Measurements from ENCODE around the gene PZP.
A peak's percentile ranks its signal among the peaks of the same experiment; 100 is the strongest.

Gene PZP

DNA sequence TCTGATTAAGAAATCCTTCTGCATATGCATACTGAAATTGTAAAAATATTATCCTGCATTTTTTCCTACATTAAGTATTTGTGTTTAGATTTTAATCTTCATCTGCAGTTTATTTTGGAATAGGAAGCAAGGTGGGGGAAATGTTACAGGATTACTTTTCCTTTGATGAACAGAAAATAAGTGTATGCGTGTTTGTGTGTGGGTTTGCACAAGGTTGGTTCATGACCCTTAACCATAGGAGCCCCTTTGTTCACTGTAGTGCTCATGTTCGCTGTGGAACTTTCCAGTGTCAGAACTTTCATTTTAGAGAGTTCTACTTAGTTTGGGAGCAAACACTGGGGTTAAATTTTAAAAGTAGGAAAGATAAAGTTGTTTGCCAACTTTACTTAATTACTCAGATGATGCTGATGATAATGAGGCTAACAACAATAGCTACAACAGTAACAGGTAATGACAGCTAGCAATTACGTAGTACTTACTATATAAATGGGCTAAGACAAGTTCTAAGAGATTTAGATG is 86.0 kb downstream of the PZP start:
- DNase-seq (ENCODE audit: low read depth): no peak
- H3K4me3 ChIP-seq (ENCODE audit: low read depth, low read length): no peak overlapping the region
- no peak for TF ChIP-seq CTCF (IDR thresholded peaks at IDR 0.05; ENCODE audit: low read depth, low read length, missing control alignments)
- in situ Hi-C loops (cut with HindIII; ENCODE audit: low sequenced_read_pairs): no loop called here

GRCh38 chr12:9120487-9121184 is 87.6 kb downstream of the PZP start:
- no peak overlapping the region for H3K4me3 ChIP-seq (ENCODE audit: low read depth, low read length)
- TF ChIP-seq CTCF (IDR thresholded peaks at IDR 0.05; ENCODE audit: low read depth, low read length, missing control alignments): no peak
- in situ Hi-C loops (cut with HindIII; ENCODE audit: low sequenced_read_pairs): no loop called here
- no peak for DNase-seq (ENCODE audit: low read depth)

DNA sequence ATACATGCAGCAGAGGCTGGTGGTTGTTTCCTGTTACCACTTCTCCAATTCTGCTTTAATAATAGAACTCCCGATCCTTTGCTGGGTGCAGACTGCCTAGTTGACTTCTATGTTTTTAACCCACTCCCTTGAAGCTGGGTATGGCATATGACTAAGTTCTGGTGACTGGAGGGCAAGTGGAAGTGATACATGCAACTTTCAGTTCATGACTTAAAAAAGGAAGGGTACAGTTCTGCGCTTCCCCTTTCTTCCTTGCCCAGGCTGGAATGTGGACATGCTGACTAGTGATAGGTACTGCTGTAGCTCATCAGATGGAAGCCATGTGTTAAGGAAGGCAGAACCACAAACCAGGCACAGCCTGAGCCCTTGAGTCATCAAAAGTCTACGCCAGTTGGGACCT is 90.0 kb downstream of the PZP start:
- no peak for DNase-seq (ENCODE audit: low read depth)
- H3K4me3 ChIP-seq (ENCODE audit: low read depth, low read length): no peak overlapping the region
- in situ Hi-C loops (cut with HindIII; ENCODE audit: low sequenced_read_pairs): no loop called here
- no peak for TF ChIP-seq CTCF (IDR thresholded peaks at IDR 0.05; ENCODE audit: low read depth, low read length, missing control alignments)

DNA sequence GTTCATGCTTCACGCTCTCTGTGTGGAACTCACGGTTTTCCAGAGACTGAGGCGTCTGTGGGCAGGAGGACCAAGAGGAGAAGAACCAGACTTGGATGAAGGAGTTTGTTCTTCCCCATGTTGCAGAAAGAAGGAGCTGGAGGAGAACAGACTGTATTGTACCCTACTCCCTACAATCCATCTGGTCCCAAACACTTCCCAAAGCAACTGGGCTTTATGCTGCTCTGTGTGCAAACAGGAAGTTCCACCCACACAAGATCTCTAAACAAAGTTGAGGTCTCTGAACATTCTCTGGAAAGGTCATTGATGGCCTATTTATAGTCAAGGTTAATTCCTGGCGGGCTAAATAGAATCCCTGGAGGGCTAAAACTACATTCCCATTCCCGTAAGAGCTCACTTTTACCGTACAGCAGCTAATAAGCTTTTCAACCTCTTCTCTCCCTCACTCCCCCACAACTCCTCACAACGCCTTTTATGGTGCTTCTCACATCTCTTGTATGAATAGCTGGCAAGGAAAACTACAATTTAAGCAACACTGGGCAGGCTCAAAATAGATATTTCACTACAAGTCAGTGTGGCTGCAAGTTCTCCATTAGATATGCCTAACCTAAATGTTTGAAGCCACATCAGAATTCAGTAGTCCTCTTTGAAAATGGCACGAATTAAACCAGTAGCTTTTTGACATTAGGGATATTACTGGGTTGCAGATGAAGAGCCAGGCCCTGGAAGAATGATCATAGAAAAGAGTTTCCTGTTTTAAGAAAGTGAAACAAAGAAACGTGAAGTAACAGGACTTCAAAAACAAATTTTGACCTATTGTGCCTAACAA is 92.2 kb downstream of the PZP start, which contains the start of gene A2M:
Gene A2M, minus strand, starts transcription at position 189 of the 829 bp plus-strand sequence. Its CDS starts 70 bp downstream, at position 119.
- peak; percentile 1 for DNase-seq (ENCODE audit: low read depth)
- TF ChIP-seq CTCF (IDR thresholded peaks at IDR 0.05; ENCODE audit: low read depth, low read length, missing control alignments): no peak
- in situ Hi-C loops (cut with HindIII; ENCODE audit: low sequenced_read_pairs): no loop called here
- no peak within 1 kb of the TSS for H3K4me3 ChIP-seq (ENCODE audit: low read depth, low read length)

DNA sequence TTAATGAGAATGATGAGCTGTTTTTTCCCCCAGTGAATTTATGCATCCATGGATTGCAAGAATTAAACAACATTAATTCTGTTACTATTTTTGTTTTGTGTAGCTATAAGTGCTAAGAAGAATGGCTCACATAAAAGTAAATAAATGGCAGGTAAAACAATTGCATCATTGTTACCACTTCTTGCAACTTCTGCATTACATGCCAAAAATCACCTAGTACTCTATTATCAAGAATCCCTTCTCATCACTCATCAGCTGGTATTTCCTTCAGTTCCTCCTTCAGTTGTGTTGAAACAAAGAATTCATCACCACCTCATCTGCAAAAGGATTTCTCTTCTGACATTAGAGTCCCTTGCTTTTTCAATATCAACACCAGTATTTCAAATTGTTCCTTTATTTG is 93.2 kb downstream of the PZP start:
- TF ChIP-seq CTCF (IDR thresholded peaks at IDR 0.05; ENCODE audit: low read depth, low read length, missing control alignments): no peak
- in situ Hi-C loops (cut with HindIII; ENCODE audit: low sequenced_read_pairs): no loop called here
- H3K4me3 ChIP-seq (ENCODE audit: low read depth, low read length): no peak overlapping the region

DNA sequence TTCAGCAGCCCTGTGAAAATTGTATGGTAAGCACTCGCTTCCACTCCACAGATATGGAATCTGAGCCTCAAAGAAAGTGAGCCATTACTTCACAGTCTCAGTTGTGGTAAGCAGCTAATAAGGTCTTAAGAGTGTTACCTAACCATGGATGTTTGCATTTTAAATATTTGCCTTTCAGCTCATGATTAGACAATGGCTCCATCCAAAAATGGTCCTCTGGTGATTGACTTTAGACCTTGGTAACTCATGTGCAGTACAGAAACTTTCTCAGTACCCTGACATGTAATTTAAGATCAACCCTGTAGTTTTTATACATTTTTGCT is 94.2 kb downstream of the PZP start:
- no peak overlapping the region for H3K4me3 ChIP-seq (ENCODE audit: low read depth, low read length)
- in situ Hi-C loops (cut with HindIII; ENCODE audit: low sequenced_read_pairs): no loop called here
- TF ChIP-seq CTCF (IDR thresholded peaks at IDR 0.05; ENCODE audit: low read depth, low read length, missing control alignments): no peak
- DNase-seq (ENCODE audit: low read depth): no peak

More for the DNA sequence above, 93.2 kb downstream of the PZP start:
- no peak for DNase-seq (ENCODE audit: low read depth)
